A549 (cell line): ENCODE data around the gene CEP76.

Source experiments
- CBX2 ChIP-seq: fragments of 200-600 bp; sonication (generic); IDR thresholded peaks from 2 replicates; pipeline ENCODE4 v1.6.1; 2016; ENCODE audit warnings: low read depth, mild to moderate bottlenecking, borderline replicate concordance
- CBX8 ChIP-seq: fragments of 200-600 bp; sonication (generic); IDR thresholded peaks from 2 replicates; pipeline ENCODE4 v1.6.1; 2016
- CHD2 ChIP-seq: fragments of 150-350 bp; IDR thresholded peaks from 2 replicates; pipeline ENCODE4 v1.6.1; 2014; ENCODE audit warnings: low read length; ENCODE audit not compliant: partially characterized antibody
- CHD4 ChIP-seq: fragments of 200-600 bp; sonication (generic); IDR thresholded peaks from 2 replicates; pipeline ENCODE4 v1.6.1; 2016; ENCODE audit warnings: antibody characterized with exemption, mild to moderate bottlenecking, borderline replicate concordance
- CTCF ChIP-seq: fragments of >200 bp; sonication (Bioruptor Twin); formaldehyde crosslinking; IDR thresholded peaks from 3 replicates; pipeline ENCODE4 v1.5.1; 2016
- E2F6 ChIP-seq: IDR thresholded peaks from 2 replicates; pipeline ENCODE4 v1.6.1; 2012; ENCODE audit warnings: low read depth, borderline replicate concordance
- HDAC2 ChIP-seq: fragments of 200-600 bp; sonication (generic); IDR thresholded peaks from 2 replicates; pipeline ENCODE4 v1.6.1; 2016
- JUN ChIP-seq, 2 experiments: fragments of >200 bp; sonication (Bioruptor Twin); formaldehyde crosslinking; IDR thresholded peaks; 2 replicates in 1 of 2; 3 replicates in 1 of 2; pipeline ENCODE4 v1.6.1; 2016 to 2017
- KDM5A ChIP-seq: fragments of 200-600 bp; sonication (generic); IDR thresholded peaks from 2 replicates; pipeline ENCODE4 v1.6.1; 2016; ENCODE audit warnings: antibody characterized with exemption, mild to moderate bottlenecking
- MAFK ChIP-seq: fragments of 450-650 bp; IDR thresholded peaks from 2 replicates; pipeline ENCODE4 v1.6.1; 2014; ENCODE audit not compliant: partially characterized antibody
- MAX ChIP-seq: IDR thresholded peaks from 2 replicates; pipeline ENCODE4 v1.6.1; 2012
- POLR2A ChIP-seq: IDR thresholded peaks from 2 replicates; pipeline ENCODE4 v1.6.1; 2012; ENCODE audit warnings: mild to moderate bottlenecking, low read length
- REST ChIP-seq: fragments of 200-600 bp; sonication (generic); IDR thresholded peaks from 2 replicates; pipeline ENCODE4 v1.6.1; 2016; ENCODE audit warnings: antibody characterized with exemption, mild to moderate bottlenecking, moderate library complexity
- ZSCAN20 ChIP-seq: fragments of 250-450 bp; sonication (Bioruptor Pico); IDR thresholded peaks from 2 replicates; pipeline ENCODE4 v1.8.0; 2022; ENCODE audit warnings: mild to moderate bottlenecking, moderate library complexity

- TF ChIP-seq CBX8 (no peak), HDAC2 (no peak), POLR2A (no peak), CTCF (no peak), CHD4 (no peak), E2F6 (no peak), JUN (IDR thresholded peaks at IDR 0.05) (no peak), CHD2 (no peak), MAX (no peak), ZSCAN20 (CRISPR knock-in tag) (no peak), REST (no peak), MAFK (no peak), KDM5A (no peak), CBX2 (no peak)
Measured at GRCh38 chr18:12647773-12648172, 54.8 kb downstream of the CEP76 start.
